OCI-LY1 (cell line): Measurements from ENCODE around the gene NPVF.

ENCODE experiments used
- H2AFZ ChIP-seq: fragments of 200-600 bp; sonication (generic), shearing (Covaris generic); 2 replicates; pipeline ENCODE4 v1.6.0; 2014; ENCODE audit warnings: antibody characterized with exemption, mild to moderate bottlenecking, low read length
- H3F3A ChIP-seq: fragments of 200-600 bp; sonication (generic), shearing (Covaris generic); 2 replicates; pipeline ENCODE4 v1.6.0; 2014; ENCODE audit warnings: mild to moderate bottlenecking, antibody characterized with exemption, low read length, moderate library complexity; ENCODE audit not compliant: insufficient read depth
- H3K27ac ChIP-seq: fragments of 200-600 bp; sonication (generic); 2 replicates; pipeline ENCODE4 v1.5.1; 2014; ENCODE audit warnings: low read length, mixed run types, mild to moderate bottlenecking, low read depth; ENCODE audit not compliant: poor library complexity, severe bottlenecking
- H3K27me3 ChIP-seq: fragments of 200-600 bp; sonication (generic); 2 replicates; pipeline ENCODE4 v1.6.0; 2014; ENCODE audit warnings: antibody characterized with exemption, mild to moderate bottlenecking, low read length, moderate library complexity; ENCODE audit not compliant: insufficient read depth
- H3K36me3 ChIP-seq: fragments of 200-600 bp; sonication (generic); 2 replicates; pipeline ENCODE4 v1.6.1; 2014; ENCODE audit warnings: mild to moderate bottlenecking, antibody characterized with exemption, low read length, moderate library complexity, mixed read lengths; ENCODE audit not compliant: insufficient read depth
- H3K4me1 ChIP-seq: fragments of 200-600 bp; sonication (generic); 2 replicates; pipeline ENCODE4 v1.5.1; 2014; ENCODE audit warnings: mild to moderate bottlenecking, low read length, moderate library complexity; ENCODE audit not compliant: insufficient read depth, severe bottlenecking
- H3K4me2 ChIP-seq: fragments of 200-600 bp; sonication (generic), shearing (Covaris generic); 2 replicates; pipeline ENCODE4 v1.6.1; 2014; ENCODE audit warnings: low read length
- H3K4me3 ChIP-seq: fragments of 200-600 bp; sonication (generic); 2 replicates; pipeline ENCODE4 v1.5.1; 2014; ENCODE audit warnings: low read length, low read depth, mild to moderate bottlenecking, mixed read lengths; ENCODE audit not compliant: poor library complexity, severe bottlenecking
- H3K79me2 ChIP-seq: fragments of 200-600 bp; shearing (Covaris generic); 2 replicates; pipeline ENCODE4 v1.6.1; 2016; ENCODE audit warnings: mixed run types, low read length, mixed read lengths; ENCODE audit not compliant: insufficient read depth
- H3K9ac ChIP-seq: fragments of 200-600 bp; sonication (generic), shearing (Covaris generic); 2 replicates; pipeline ENCODE4 v1.6.1; 2014; ENCODE audit warnings: mild to moderate bottlenecking, low read length, mixed read lengths
- H3K9me2 ChIP-seq: fragments of 200-600 bp; sonication (generic), shearing (Covaris generic); 2 replicates; pipeline ENCODE4 v1.6.1; 2014; ENCODE audit warnings: low read depth, mild to moderate bottlenecking, low read length, mixed read lengths
- H3K9me3 ChIP-seq: fragments of 200-600 bp; shearing (Covaris generic); 2 replicates; pipeline ENCODE4 v1.6.1; 2014; ENCODE audit warnings: low read length, mixed read lengths
- H4K20me1 ChIP-seq: fragments of 200-600 bp; sonication (generic), shearing (Covaris generic); 2 replicates; pipeline ENCODE4 v1.6.0; 2016; ENCODE audit warnings: mild to moderate bottlenecking, low read length; ENCODE audit not compliant: insufficient read depth
- EZH2 ChIP-seq: fragments of 200-600 bp; sonication (generic), shearing (Covaris generic); IDR thresholded peaks from 2 replicates; pipeline ENCODE4 v1.8.0; 2017; ENCODE audit warnings: borderline replicate concordance, mixed run types, mild to moderate bottlenecking, antibody characterized with exemption, low read length, moderate library complexity, mixed read lengths
- TF ChIP-seq, protein P1 (sequence below): fragments of 200-600 bp; sonication (generic), shearing (Covaris generic); IDR thresholded peaks from 2 replicates; pipeline ENCODE4 v1.5.1; 2017; ENCODE audit warnings: mild to moderate bottlenecking, antibody characterized with exemption, low read length, moderate library complexity, mixed read lengths

Gene NPVF

GRCh38 chr7:25259487-25260243, 31.4 kb upstream of the NPVF start:
- Histone ChIP-seq H3F3A (no peaks in the 10 kb centered on the region), H3K4me2 (no peak overlapping the region), H3K9me2 (no peaks in the 10 kb centered on the region), H3K4me1 (peaks cover 10% of the 10 kb centered on the region), H3K9ac (no peak overlapping the region), H3K9me3 (no peaks in the 10 kb centered on the region), H3K27ac (no peak overlapping the region), H2AFZ (no peak overlapping the region), H3K79me2 (no peaks in the 10 kb centered on the region), H3K27me3 (no peaks in the 10 kb centered on the region), H3K4me3 (no peak overlapping the region), H4K20me1 (no peaks in the 10 kb centered on the region), H3K36me3 (no peaks in the 10 kb centered on the region)
- TF ChIP-seq, protein P1, sequence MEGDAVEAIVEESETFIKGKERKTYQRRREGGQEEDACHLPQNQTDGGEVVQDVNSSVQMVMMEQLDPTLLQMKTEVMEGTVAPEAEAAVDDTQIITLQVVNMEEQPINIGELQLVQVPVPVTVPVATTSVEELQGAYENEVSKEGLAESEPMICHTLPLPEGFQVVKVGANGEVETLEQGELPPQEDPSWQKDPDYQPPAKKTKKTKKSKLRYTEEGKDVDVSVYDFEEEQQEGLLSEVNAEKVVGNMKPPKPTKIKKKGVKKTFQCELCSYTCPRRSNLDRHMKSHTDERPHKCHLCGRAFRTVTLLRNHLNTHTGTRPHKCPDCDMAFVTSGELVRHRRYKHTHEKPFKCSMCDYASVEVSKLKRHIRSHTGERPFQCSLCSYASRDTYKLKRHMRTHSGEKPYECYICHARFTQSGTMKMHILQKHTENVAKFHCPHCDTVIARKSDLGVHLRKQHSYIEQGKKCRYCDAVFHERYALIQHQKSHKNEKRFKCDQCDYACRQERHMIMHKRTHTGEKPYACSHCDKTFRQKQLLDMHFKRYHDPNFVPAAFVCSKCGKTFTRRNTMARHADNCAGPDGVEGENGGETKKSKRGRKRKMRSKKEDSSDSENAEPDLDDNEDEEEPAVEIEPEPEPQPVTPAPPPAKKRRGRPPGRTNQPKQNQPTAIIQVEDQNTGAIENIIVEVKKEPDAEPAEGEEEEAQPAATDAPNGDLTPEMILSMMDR, result peak; percentile 95
- TF ChIP-seq EZH2, result no peak

- Histone ChIP-seq H3K9me3 (no peaks in the 10 kb centered on the region), H3K4me2 (no peak overlapping the region), H3K27ac (no peak overlapping the region), H3K4me3 (no peak overlapping the region), H2AFZ (no peak overlapping the region), H4K20me1 (no peaks in the 10 kb centered on the region), H3K9me2 (no peaks in the 10 kb centered on the region), H3K36me3 (no peaks in the 10 kb centered on the region), H3K27me3 (no peaks in the 10 kb centered on the region), H3K4me1 (peaks cover 9% of the 10 kb centered on the region), H3K9ac (no peak overlapping the region), H3K79me2 (no peaks in the 10 kb centered on the region), H3F3A (no peaks in the 10 kb centered on the region)
- TF ChIP-seq, protein P1, result no peak
- no peak for TF ChIP-seq EZH2
Measured at GRCh38 chr7:25256333-25256819, 28.1 kb upstream of the NPVF start.

DNA sequence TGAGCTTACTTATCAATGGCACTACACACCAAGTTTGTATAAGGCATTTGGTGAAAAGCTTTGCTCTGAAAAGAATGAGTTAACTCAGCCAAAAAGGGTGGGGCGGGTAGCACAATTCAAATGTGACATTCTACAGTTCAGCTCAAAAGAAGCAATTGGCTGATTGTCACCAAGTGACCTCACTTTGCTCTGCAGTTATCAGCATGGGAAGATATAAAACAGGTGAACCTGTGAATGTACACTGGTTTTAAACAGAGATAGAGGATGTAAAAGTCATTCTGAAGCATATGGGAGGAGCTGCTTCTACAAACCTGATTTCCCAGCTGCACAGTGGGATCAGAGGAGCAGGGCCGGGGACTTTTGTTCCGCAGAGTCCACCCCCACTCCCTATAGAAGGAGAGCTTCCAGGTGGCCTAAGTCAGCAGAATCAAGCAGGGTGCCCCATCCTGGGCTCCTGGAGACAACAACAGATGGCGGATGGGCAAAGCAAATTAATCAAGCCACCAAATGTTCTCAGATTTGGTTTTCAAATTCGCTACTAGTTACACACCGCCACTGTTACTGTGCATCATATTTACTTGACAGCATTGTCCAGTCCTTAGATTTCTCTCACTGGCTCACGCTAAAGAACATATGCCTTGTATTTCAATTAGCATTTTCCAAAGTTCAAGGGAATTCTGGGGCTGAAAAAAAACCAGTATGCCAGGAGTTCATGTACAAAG, 27.5 kb upstream of the NPVF start:
- Histone ChIP-seq H3F3A (no peaks in the 10 kb centered on the region), H3K27ac (no peak overlapping the region), H3K9me3 (no peaks in the 10 kb centered on the region), H4K20me1 (no peaks in the 10 kb centered on the region), H3K4me3 (no peak overlapping the region), H3K9ac (no peak overlapping the region), H3K4me2 (no peak overlapping the region), H3K79me2 (no peaks in the 10 kb centered on the region), H3K27me3 (no peaks in the 10 kb centered on the region), H3K36me3 (no peaks in the 10 kb centered on the region), H3K4me1 (peaks cover 3% of the 10 kb centered on the region), H2AFZ (no peak overlapping the region), H3K9me2 (no peaks in the 10 kb centered on the region)
- TF ChIP-seq, protein P1, result no peak
- no peak for TF ChIP-seq EZH2
